Lower lobe of right lung (tissue), 2 donors: ENCODE results near the gene NFATC3. TPM values are rescaled to one million over a fixed set of nuclear protein-coding genes. Genes with fewer than 3 reads are reported as not detected.
A peak's percentile ranks its signal among the peaks of the same experiment; 100 is the strongest.

ENCODE experiments used
- ATAC-seq, 2 donors: fragments of 200-7000 bp; cut with Tn5 transposase; one replicate each; pipeline ENCODE4 v1.9.1; 2020 to 2022; ENCODE audit warnings: mild to moderate bottlenecking in 2 of 2, moderate library complexity in 2 of 2
- DNase-seq: peaks from one replicate; pipeline ENCODE4 v3.0.0-alpha.2; 2020
- H3K27ac ChIP-seq: fragments of 200-600 bp; one replicate; pipeline ENCODE4 v1.8.0; 2022
- H3K27me3 ChIP-seq: fragments of 200-600 bp; one replicate; pipeline ENCODE4 v1.8.0; 2022; ENCODE audit warnings: low read depth
- H3K36me3 ChIP-seq: fragments of 200-600 bp; one replicate; pipeline ENCODE4 v1.8.0; 2022; ENCODE audit warnings: mild to moderate bottlenecking
- H3K4me1 ChIP-seq: fragments of 200-600 bp; one replicate; pipeline ENCODE4 v1.8.0; 2022
- H3K4me3 ChIP-seq: fragments of 200-600 bp; one replicate; pipeline ENCODE4 v1.8.0; 2022; ENCODE audit warnings: mild to moderate bottlenecking
- H3K9me3 ChIP-seq: fragments of 200-600 bp; one replicate; pipeline ENCODE4 v1.8.0; 2022
- CTCF ChIP-seq: fragments of 200-600 bp; IDR thresholded peaks from one replicate; pipeline ENCODE4 v1.8.0; 2022; ENCODE audit warnings: antibody characterized with exemption, mild to moderate bottlenecking
- intact Hi-C: fragments of 100-400 bp; cut with DNase I; formaldehyde crosslinking; loops from one replicate; pipeline ENCODE4 v1.11.0; 2022
- total RNA-seq: library from RNA; stranded (reverse); fragmentation: NEBNext Ultra II Directional; extraction: Animal tissue kit (Norgen Biotek cat#: 25700); gene quantifications from one replicate; pipeline ENCODE4 v1.2.1, GENCODE V29; 2021
- donor health status: DM: no; HTN: yes; CAD: no; lungs with severe emphysema.

NFATC3 gene
- total RNA-seq, 1 donor from 2014 or later: 61.6 TPM

GRCh38 chr16:68242085-68242484 is 156.9 kb downstream of the NFATC3 start:
- no peak overlapping the region for H3K27ac ChIP-seq
- H3K4me1 ChIP-seq: peaks cover 41% of the 10 kb centered on the region
- H3K9me3 ChIP-seq: no peaks in the 10 kb centered on the region
- ATAC-seq (no peak), DNase-seq (peak; percentile 11)
- no peaks in the 10 kb centered on the region for H3K27me3 ChIP-seq
- no peak for TF ChIP-seq CTCF
- H3K4me3 ChIP-seq: no peak overlapping the region
- H3K36me3 ChIP-seq: no peaks in the 10 kb centered on the region
- intact Hi-C loops: no loop called here

GRCh38 chr16:68242926-68243858 is 158.0 kb downstream of the NFATC3 start:
- Histone ChIP-seq H3K9me3 (no peaks in the 10 kb centered on the region), H3K36me3 (no peaks in the 10 kb centered on the region), H3K27ac (no peak overlapping the region), H3K27me3 (no peaks in the 10 kb centered on the region), H3K4me3 (no peak overlapping the region), H3K4me1 (peaks cover 46% of the 10 kb centered on the region)
- intact Hi-C loops: no loop called here
- ATAC-seq (no peak), DNase-seq (peak; percentile 5)
- no peak for TF ChIP-seq CTCF

- peaks cover 41% of the 10 kb centered on the region for H3K4me1 ChIP-seq
- peaks cover 7% of the 10 kb centered on the region for H3K36me3 ChIP-seq
- ATAC-seq (peak in 1 of 2 donors; percentile 1), DNase-seq (peak; percentile 49)
- peak overlapping the region; percentile 81 for H3K27ac ChIP-seq
- intact Hi-C loops: no loop called here
- peak overlapping the region; percentile 94 for H3K4me3 ChIP-seq
- H3K9me3 ChIP-seq: no peaks in the 10 kb centered on the region
- no peaks in the 10 kb centered on the region for H3K27me3 ChIP-seq
- no peak for TF ChIP-seq CTCF
Observed at GRCh38 chr16:68244481-68244902, 159.3 kb downstream of the NFATC3 start.

- intact Hi-C loops: no loop called here
- Histone ChIP-seq H3K27me3 (no peaks in the 10 kb centered on the region), H3K4me1 (peaks cover 35% of the 10 kb centered on the region), H3K9me3 (no peaks in the 10 kb centered on the region), H3K4me3 (peak within 1 kb of the TSS; percentile 94), H3K27ac (peak within 1 kb of the TSS; percentile 81), H3K36me3 (peaks cover 14% of the 10 kb centered on the region)
- ATAC-seq (peak; percentile 97 to 99), DNase-seq (peak; percentile 96)
- no peak for TF ChIP-seq CTCF
Observed at GRCh38 chr16:68244903-68245853, 160.0 kb downstream of the NFATC3 start, which contains the start of gene PLA2G15. TSS of gene PLA2G15 (plus strand) at chr16:68245373. CDS start at chr16:68245427, 54 bp downstream.

- ATAC-seq: no peak
- DNase-seq: no peak
- H3K4me1 ChIP-seq: peaks cover 35% of the 10 kb centered on the region
- H3K4me3 ChIP-seq: peak overlapping the region; percentile 94
- no peaks in the 10 kb centered on the region for H3K27me3 ChIP-seq
- H3K36me3 ChIP-seq: peaks cover 24% of the 10 kb centered on the region
- no peaks in the 10 kb centered on the region for H3K9me3 ChIP-seq
- intact Hi-C loops: no loop called here
- peak overlapping the region; percentile 81 for H3K27ac ChIP-seq
- no peak for TF ChIP-seq CTCF
Observed at GRCh38 chr16:68246121-68246520, 161.0 kb downstream of the NFATC3 start.
